Tibial artery (tissue), 4 donors: ENCODE measurements around the gene OTUD1.

Source experiments
- DNase-seq, 2 donors: peaks; one replicate each; pipeline ENCODE4 v3.0.0-alpha.2; 2019
- H3K27ac ChIP-seq, 2 donors: fragments of 200-600 bp; sonication (generic) in 1 of 2; 1 replicate in 1 of 2; 2 replicates in 1 of 2; pipeline ENCODE4 v1.5.1; 2018 to 2019; ENCODE audit warnings: mild to moderate bottlenecking in 1 of 2
- H3K27me3 ChIP-seq, 2 donors: fragments of 200-600 bp; sonication (generic) in 1 of 2; one replicate each; pipeline versions ENCODE4 v1.5.1 to v1.6.0; 2016 to 2019
- H3K36me3 ChIP-seq, 3 donors: fragments of 200-600 bp; sonication (generic) in 2 of 3; one replicate each; pipeline ENCODE4 v1.5.1; 2016 to 2019; ENCODE audit warnings: mild to moderate bottlenecking in 2 of 3
- H3K4me1 ChIP-seq, 4 donors: fragments of 200-600 bp; sonication (generic) in 2 of 4; 1 replicate in 3 of 4; 2 replicates in 1 of 4; pipeline ENCODE4 v1.5.1; 2016 to 2019
- H3K4me3 ChIP-seq, 2 donors: fragments of 200-600 bp; sonication (generic) in 1 of 2; 1 replicate in 1 of 2; 2 replicates in 1 of 2; pipeline ENCODE4 v1.5.1; 2018 to 2019; ENCODE audit warnings: mild to moderate bottlenecking in 2 of 2
- H3K9me3 ChIP-seq, 3 donors: fragments of 200-600 bp; sonication (generic) in 1 of 3; one replicate each; pipeline ENCODE4 v1.5.1; 2016 to 2019
- CTCF ChIP-seq, 2 experiments: fragments of 200-600 bp in 1 of 2; fragments of 450-650 bp in 1 of 2; IDR thresholded peaks; one replicate each; pipeline ENCODE4 v1.5.1; 2017 to 2019; ENCODE audit warnings: antibody characterized with exemption in 2 of 2, mild to moderate bottlenecking in 1 of 2, moderate library complexity in 1 of 2
- intact Hi-C: fragments of 100-400 bp; cut with DNase I; formaldehyde crosslinking; loops from one replicate; pipeline ENCODE4 v1.15.0; 2023; ENCODE audit warnings: low total_unique reads

The OTUD1 gene

DNA sequence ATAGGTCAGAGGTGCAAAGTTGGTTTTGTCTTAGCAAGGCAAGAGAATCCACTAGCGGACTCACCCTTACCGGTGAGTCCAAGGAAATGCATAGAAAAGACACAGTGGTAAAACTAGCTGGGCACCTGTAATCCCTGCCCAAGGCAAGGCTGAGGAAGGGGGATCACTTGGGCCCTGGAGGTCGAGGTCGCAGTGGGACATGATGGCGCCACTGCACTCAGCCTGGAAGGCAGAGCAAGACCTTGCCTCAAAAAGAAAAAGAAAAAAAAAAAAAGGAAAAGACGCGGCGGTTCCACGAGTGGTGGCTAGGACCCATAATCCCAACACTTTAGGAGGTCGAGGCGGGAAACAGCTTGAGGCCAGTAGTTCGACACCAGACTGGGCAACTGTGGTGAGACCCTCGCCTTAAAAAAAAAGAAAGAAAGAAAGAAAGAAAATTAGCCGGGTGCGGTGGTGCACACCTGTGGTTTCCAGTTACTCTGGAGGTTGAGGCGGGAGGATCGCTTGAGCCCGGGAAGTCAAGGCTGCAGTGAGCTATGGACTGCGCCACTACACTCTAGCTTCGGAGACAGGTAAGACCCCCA lies 820 bp upstream of the OTUD1 start:
- TF ChIP-seq CTCF (IDR thresholded peaks at IDR 0.05): no peak
- peaks cover 0 to 2% (median 0%) of the 10 kb centered on the region in 3 donors for H3K36me3 ChIP-seq
- H3K4me1 ChIP-seq: peaks cover 0 to 27% (median 18%) of the 10 kb centered on the region in 4 donors
- no peaks in the 10 kb centered on the region for H3K9me3 ChIP-seq
- no peaks in the 10 kb centered on the region for H3K27me3 ChIP-seq
- no peak for DNase-seq
- intact Hi-C loops: loop anchor here (5.0 kb wide), 2 partner anchors 341 to 726 kb away; partner anchors contain the start of genes MSRB2 and PIP4K2A
- H3K27ac ChIP-seq: peak overlapping the region; percentile 71 to 97
- peak overlapping the region; percentile 96 for H3K4me3 ChIP-seq

GRCh38 chr10:23439452-23439960 lies 631 bp downstream of the OTUD1 start:
- Histone ChIP-seq H3K27me3 (no peaks in the 10 kb centered on the region), H3K36me3 (peaks cover 1 to 12% (median 2%) of the 10 kb centered on the region in 3 donors), H3K4me1 (peaks cover 0 to 39% (median 20%) of the 10 kb centered on the region in 4 donors), H3K9me3 (no peaks in the 10 kb centered on the region), H3K27ac (peak overlapping the region; percentile 91 to 97), H3K4me3 (peak overlapping the region; percentile 96)
- TF ChIP-seq CTCF (IDR thresholded peaks at IDR 0.05): no peak
- DNase-seq: no peak
- intact Hi-C loops: loop anchor here (5.0 kb wide), 2 partner anchors 342 to 727 kb away; partner anchors contain the start of genes MSRB2 and PIP4K2A

DNA sequence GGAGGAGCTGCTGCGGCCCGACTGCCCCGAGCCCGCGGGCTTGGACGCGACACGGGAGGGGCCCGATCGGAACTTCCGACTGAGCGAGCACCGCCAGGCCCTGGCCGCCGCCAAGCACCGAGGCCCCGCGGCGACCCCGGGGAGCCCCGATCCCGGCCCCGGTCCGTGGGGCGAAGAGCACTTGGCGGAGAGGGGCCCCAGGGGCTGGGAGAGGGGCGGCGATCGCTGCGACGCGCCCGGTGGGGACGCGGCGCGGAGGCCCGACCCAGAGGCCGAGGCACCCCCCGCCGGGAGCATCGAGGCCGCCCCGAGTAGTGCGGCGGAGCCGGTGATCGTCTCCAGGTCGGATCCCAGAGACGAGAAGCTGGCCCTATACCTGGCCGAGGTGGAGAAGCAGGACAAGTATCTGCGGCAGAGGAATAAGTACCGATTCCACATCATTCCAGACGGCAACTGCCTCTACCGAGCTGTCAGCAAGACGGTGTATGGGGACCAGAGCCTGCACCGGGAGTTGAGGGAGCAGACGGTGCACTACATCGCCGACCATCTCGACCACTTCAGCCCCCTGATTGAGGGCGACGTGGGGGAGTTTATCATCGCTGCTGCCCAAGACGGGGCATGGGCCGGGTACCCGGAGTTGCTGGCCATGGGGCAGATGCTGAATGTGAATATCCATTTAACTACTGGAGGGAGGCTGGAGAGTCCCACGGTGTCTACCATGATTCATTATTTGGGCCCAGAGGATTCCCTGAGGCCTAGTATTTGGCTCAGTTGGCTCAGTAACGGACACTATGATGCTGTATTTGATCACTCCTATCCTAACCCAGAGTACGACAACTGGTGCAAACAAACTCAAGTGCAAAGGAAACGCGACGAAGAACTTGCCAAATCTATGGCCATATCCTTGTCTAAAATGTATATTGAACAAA lies 1.4 kb downstream of the OTUD1 start:
- peak overlapping the region; percentile 96 for H3K4me3 ChIP-seq
- H3K9me3 ChIP-seq: no peaks in the 10 kb centered on the region
- peaks cover 7 to 12% (median 9%) of the 10 kb centered on the region in 3 donors for H3K36me3 ChIP-seq
- intact Hi-C loops: loop anchor here (5.0 kb wide), 2 partner anchors 343 to 728 kb away; partner anchors contain the start of genes MSRB2 and PIP4K2A
- no peak for TF ChIP-seq CTCF (IDR thresholded peaks at IDR 0.05)
- peak overlapping the region; percentile 91 to 97 for H3K27ac ChIP-seq
- no peaks in the 10 kb centered on the region for H3K27me3 ChIP-seq
- H3K4me1 ChIP-seq: peaks cover 0 to 46% (median 20%) of the 10 kb centered on the region in 4 donors
- peak; percentile 36 to 64 for DNase-seq

DNA sequence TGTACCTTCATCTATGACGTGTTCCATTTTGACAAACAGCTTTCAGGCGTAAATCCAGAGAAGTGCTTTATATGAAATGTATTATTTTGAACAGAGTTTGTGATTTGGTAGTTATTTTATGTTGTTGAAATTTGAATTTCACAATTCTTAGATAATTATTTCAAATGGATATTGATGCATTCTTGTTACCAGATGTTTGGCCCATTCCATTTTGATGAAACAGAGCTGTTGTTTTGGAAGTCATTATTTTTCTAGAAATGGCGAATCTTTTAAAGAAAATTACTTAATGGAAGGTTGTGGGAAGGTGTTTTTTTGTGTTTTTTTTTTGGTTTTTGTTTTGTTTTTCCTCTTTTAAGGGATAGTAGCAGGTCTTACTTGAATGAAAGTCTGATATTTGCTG lies 2.4 kb downstream of the OTUD1 start:
- intact Hi-C loops: no loop called here
- Histone ChIP-seq H3K27me3 (no peaks in the 10 kb centered on the region), H3K4me1 (peaks cover 0 to 55% (median 20%) of the 10 kb centered on the region in 4 donors), H3K27ac (peak overlapping the region in 1 of 2 donors; percentile 91), H3K9me3 (no peaks in the 10 kb centered on the region), H3K36me3 (peaks cover 7 to 12% (median 10%) of the 10 kb centered on the region in 3 donors), H3K4me3 (peak overlapping the region; percentile 96)
- DNase-seq: no peak
- no peak for TF ChIP-seq CTCF (IDR thresholded peaks at IDR 0.05)

- H3K36me3 ChIP-seq: peaks cover 7 to 15% (median 12%) of the 10 kb centered on the region in 3 donors
- no peak for TF ChIP-seq CTCF (IDR thresholded peaks at IDR 0.05)
- peaks cover 0 to 55% (median 20%) of the 10 kb centered on the region in 4 donors for H3K4me1 ChIP-seq
- no peaks in the 10 kb centered on the region for H3K9me3 ChIP-seq
- no peak for DNase-seq
- no peaks in the 10 kb centered on the region for H3K27me3 ChIP-seq
- intact Hi-C loops: no loop called here
- H3K27ac ChIP-seq: no peak overlapping the region
- peak overlapping the region in 1 of 2 donors; percentile 96 for H3K4me3 ChIP-seq
Measured at GRCh38 chr10:23442936-23443335, 4.1 kb downstream of the OTUD1 start.
